GM19452 (cell line): ENCODE measurements around the gene VSTM5.
"Not testable (repeated sequence)": the region's sequence is repeated elsewhere in the genome, so short reads cannot be mapped to it uniquely, and the experiment has no call there.

Experiments used
- ATAC-seq: cut with Tn5 transposase; IDR thresholded peaks from one replicate; pipeline ENCODE4 v1.9.1; 2021; ENCODE audit not compliant: unreplicated experiment

The VSTM5 gene, protein sequence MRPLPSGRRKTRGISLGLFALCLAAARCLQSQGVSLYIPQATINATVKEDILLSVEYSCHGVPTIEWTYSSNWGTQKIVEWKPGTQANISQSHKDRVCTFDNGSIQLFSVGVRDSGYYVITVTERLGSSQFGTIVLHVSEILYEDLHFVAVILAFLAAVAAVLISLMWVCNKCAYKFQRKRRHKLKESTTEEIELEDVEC

DNA sequence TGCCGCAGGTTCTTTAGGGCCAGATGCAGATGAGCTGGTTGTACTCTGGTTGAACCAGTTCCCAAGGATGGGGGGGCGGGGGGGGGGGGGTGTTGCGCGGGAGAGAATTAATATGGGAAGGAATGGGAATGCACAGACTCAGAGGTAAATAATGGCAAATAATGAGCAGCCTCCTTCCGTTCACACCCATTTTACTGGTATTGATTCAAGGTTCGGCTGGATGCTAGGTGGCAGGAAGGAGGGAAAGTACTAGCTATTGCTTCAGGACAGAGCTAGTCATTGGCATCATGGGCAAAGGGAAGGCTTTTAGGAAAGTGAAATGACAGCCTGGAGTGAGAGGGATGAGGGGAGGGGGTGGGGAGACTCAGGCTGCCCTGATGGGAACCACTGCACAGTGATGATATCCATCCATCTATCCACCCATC lies at the start of gene VSTM5:
TSS of gene VSTM5 (minus strand) at position 25 of the 425 bp plus-strand sequence. CDS start 116 bp downstream, outside the sequence.
- no peak for ATAC-seq

DNA sequence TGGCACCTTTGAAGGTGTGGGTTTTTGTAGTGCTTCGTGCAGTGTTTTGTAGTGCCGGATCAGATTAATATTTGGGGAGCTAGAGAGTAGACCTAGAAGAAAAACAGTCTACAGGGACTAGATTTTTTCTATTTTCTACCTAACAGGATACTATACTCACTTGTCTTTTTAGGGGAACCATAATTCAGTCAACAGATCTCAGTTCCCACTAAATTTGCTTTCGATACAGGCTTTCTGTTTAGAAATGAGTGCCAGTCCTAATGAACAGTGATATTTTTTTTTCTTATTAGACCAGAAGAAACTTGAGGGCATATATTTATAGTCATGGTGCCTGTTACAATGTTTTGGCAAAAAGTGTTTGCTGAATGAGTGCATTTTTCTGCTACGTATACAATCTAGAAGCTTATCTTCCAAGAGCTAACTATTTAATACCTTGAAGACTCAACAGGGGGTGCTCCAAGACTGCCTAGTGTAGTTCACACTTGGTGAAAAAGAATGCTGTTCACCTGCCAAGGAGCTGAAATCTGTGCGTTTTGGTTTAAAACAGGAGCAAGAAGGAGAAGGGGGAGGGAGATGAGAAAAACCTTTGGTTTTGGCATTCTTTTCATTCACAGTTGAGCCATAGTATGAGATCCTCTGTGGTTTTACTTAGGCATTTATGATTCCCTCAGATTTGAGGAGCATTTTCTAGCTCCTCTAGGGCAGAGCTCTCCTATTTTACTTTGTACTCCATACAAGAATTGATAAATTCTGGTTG lies 44.9 kb upstream of the VSTM5 start:
- no peak for ATAC-seq

DNA sequence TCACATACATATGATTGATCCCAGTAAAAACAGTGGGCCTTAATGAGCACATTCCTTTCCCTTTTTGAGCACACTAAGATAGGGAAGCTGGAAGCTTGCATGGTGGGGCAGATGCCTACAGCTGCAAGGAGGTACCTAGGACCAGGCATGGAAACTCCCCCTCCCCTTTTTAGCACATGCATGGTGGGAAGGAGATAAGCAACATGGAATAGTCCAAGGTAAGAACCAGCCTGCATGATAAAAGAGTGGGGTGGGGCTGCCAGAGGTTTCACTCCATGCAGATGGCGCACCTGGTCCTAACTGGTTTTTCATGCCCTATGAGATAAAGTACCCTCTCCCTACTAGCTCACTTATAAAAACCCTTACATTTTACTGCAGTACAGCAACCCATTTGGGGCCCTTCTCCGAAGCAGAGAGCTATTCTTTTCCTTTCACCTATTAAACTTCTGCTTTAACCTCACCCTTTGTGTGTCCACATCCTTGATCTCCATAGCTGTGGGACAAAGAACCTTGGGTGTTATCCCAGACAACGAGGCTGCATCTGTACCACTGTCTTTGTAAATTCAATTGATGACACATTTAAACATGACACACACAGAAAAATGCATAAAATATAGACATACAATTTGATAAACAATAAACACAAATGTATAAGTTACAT lies 40.1 kb upstream of the VSTM5 start:
- ATAC-seq: no peak

DNA sequence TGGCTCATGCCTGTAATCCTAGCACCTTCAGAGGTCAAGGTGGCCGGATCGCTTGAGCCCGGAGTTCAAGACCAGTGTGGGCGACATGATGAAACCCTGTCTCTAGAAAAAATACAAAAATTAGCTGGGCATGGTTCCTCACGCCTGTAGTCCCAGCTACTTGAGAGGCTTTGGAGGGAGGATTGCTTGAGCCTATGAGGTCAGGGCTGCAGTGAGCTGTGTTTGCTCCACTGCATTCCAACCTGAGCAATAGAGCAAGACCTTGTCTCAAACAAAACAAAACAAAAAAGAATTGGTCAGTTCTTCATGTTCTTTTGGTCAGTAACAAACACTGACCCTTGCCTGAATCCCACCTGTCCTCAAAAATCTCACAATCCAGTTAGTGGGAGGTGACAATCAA lies 36.7 kb upstream of the VSTM5 start:
- no peak for ATAC-seq

DNA sequence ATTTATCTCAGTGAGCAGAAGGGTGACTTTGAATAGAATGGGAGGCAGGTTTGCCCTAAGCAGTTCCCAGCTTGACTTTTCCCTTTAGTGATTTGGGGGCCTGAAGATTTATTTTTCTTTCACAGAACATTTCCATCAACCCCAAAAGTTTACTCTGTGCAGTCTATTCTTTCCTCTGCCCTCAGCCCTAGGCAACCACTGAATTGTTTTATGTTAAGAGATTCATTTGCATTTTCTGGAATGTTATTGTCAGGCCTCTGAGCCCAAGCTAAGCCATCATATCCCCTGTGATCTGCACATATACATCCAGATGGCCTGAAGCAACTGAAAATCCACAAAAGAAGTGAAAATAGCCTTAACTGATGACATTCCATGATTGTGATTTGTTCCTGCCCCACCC lies 28.7 kb upstream of the VSTM5 start:
- not testable (repeated sequence) for ATAC-seq

DNA sequence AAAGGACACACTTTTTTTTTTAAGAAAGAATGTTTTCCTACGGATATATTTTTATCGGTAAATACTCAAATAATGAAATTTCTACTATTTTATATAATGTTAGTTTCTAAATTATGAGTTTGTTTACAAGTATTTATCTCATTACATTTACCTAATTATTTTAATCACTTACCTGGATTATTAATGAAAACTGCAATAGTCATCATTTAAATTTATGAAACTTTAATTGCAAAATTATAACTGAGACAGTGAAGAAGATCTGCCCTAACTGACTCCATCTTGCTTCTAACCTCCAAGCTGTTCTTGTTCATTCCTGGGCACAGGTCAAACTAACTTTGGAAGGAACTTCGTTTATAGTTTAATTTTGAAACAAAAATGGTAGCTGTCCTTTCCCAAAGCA lies 25.2 kb upstream of the VSTM5 start:
- ATAC-seq: no peak

DNA sequence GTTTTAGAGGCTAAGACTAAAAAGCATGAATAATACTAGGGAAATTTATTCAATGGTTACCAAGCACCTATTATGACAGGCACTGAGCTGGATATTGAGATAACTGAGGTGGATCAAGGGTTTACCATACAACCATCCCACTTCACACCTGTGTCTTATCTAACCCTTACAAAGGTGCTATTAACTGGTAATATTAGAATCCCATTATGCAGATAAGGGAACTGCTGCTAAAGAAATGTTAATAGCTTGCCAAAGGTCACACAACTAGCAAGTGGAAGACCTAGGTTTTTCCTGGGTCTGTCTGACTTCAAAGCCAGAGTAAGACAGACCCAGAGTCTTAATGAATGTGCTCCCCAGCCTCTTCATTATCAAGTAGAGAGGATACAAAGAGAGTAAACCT lies 21.1 kb upstream of the VSTM5 start:
- ATAC-seq: no peak

DNA sequence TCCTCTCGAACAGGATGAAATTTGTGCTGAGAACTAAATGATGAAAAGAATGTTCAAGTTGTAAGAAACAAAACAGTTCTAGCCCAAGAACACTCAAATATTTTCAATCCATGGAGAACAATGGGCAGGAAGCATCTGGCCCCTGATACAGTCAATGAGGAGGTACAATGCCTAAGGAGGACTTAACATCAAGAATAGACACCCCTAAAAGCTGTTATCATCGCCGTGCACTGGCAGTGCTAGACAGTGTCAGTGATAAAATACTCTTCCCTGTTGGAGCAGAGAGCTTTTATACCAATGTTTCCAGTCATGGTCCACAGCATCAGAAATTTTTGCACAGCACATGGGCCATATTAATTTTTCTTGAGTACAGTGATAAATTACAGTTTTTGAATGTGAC lies 20.2 kb upstream of the VSTM5 start:
- no peak for ATAC-seq

DNA sequence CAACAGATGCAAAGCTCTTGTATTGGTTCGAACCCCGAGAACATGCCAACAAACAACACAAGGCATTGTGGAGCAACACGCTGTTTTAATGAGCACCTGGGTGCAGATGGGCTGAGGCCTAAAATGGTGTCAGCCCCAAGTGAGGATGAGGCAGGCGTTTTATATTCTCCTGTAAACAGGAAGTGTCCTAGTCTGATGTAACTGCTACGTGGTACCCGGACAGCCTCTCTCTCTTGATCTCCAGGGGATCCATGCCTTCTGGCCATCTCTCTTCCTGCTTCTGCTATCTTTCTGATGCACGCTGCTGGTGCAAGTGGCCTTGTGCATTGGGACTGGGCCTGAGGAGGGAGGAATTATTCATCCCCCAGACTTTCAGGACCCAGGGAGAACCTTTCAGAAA lies 19.4 kb upstream of the VSTM5 start:
- no peak for ATAC-seq

DNA sequence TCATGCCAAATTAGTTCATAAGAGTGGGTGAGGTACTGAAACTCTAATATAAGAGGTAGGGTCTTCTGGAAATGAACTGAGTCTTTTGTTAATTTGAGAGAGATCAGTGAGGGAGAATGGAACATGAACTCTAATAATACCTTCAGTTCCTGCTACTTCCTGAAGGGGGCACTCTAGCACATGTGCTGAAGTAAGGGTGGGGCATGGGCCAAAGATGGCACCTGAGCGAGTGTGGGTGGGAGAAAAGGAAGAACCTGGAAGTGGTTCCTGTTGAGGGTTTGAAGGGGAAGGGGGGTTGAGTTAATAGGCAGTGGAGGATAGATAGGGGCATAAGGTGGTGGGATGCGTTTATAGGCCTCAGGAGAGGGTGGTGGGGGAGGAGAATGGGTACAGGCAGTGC lies 18.0 kb upstream of the VSTM5 start:
- ATAC-seq: not testable (repeated sequence)

DNA sequence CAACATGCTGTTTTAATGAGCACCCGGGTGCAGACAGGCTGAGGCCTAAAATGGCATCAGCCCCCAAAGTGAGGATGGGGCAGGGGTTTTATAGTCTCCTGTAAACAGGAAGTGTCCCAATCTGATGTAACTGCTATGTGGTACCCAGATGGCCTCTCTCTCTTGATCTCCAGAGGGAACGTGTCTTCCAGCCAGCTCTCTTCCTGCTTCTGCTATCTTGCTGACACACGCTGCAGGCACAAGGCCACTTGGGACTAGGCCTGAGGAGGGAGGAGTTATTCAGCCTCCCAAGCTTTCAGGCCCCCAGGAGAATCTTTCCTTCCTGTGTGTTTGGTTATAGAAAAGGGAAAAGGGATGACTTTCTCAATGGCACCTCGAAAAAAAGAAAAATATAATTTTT lies 11.4 kb upstream of the VSTM5 start:
- ATAC-seq: no peak

DNA sequence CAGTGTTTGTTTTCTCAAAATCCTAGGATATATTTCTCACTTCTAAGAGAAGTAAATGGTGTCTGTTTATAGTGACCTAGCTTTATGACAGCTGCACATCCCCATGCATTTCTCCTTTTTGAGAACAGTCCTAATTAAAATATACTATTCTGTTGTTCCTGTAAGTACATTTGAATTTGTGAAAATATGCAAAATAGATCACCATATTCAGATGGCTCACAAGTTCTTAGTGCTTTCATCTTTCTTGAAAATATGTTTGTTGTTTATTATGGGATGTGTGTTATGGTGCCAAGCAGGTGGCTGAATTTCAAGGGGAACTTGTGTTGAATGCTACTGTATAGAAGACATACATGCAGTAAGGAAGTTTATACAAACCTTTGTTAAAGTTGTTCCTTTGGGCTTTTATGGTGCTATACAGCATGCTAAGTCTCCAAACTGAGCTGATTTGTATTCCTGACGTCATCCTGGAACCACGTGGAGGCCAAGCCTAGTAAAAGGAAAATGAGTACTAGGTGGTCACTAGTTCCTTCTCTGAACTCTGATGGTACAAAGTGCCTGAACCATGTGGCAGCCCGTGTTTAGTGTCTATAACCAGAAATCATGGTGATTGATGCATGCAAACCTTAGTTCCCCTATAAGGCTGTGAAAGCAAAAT lies 7.8 kb upstream of the VSTM5 start:
- no peak for ATAC-seq

DNA sequence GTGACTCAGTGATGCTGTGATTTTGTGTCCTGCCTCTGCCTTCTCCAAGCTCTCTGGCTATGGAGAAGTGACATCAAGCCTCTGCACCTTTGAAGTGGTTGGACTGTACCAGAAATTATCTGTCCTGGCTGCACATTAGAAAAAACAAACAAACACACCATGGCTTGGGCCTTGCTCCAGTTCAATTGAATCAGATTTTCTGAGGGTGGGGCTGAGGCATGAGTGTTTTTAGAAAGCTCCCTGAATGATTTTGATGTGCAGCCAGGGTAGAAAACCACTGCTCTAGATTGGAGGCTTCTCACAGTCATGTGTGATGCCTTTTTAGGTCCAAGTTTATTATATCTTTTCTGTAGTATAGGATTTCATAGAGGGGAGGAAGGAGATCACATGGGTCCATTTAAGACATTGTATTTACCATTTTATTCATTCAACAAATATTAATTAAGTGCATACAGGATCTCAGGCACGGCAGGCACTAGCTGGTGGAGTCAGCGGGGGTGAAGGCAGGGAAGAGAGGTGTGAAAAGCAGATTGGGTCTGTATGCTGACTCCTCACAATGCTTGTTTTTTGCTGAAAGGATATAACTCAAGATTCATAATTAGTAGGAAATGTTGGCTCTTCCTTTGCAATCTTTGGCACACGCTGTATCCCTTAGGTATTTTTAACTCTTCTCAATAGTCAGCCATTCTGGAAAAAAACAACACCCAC lies 7.1 kb upstream of the VSTM5 start:
- no peak for ATAC-seq

DNA sequence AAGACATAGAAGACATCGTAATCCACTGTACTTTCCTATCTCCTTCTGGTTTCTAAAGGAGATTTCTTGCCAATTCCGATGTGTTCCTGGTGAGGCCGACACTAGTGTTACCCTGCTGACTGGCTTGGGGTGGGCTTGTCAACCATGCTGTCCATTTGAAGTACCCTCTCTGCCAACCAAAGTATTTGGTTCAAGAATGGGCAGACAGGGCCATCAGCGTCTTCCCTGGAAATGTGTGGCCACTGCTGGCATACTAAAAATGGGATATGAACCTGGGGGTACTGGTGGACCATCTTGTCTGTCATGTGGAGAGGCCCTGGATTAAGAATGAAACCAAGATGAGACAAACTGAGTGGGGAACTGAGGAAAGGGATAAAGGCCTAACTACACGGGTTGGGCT lies 1.8 kb upstream of the VSTM5 start:
- ATAC-seq: no peak

DNA sequence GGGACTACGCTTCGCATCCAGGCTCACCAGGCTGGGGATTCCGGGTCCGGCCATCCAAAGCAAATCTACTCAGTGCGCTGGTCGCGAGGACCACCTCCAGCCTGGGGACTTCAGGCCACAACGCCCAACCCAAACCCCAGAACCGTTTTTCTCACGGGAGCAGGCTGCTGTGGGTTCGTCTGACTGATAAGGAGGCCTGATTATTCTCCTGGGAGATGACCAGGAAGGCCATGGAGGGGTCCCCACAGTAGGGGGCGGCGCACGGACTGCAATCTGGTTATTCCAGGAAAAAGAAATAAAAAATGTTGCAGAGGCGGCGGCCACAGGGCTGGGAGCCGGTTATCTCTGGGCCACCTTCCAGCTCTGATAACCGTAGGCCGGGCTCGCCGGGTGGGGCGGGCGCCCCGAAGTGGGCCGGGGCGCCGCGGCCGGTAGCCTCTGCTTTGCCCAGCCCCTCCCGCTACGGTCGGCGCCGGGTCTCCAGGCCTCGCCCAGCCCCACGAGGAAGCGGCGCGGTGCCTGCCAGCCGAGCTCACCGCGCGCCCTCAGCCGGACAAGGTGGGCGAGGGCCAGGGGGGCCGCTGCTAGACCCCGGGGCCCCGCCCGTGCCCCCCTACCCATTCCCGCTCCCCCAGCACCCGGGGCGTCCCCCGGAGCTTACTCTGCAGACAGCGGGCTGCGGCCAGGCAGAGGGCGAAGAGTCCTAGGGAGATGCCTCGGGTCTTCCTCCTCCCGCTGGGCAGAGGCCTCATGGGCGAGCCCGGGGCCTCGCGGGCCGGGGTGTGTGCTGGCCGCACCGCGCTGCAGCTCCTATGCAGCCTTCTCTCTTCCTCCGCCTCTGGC lies 446 bp downstream of the VSTM5 start:
- no peak for ATAC-seq

DNA sequence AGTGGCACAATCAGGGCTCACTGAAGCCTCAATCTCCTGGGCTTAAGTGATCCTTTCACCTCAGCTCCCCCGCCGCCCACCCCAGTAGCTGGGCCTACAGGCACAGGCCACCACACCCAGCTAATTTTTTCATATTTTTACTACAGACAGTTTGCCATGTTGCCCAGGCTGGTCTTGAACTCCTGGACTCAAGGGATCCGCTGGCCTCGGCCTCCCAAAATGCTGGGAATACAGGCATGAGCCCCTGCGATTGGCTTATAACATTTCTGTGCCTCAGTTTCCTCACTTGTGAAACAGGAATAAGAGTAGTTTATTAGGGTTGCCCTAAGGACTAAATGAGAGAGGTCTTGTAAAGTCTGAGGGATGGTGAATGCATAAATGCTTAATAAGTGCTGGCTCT lies 1.2 kb downstream of the VSTM5 start:
- ATAC-seq: no peak

DNA sequence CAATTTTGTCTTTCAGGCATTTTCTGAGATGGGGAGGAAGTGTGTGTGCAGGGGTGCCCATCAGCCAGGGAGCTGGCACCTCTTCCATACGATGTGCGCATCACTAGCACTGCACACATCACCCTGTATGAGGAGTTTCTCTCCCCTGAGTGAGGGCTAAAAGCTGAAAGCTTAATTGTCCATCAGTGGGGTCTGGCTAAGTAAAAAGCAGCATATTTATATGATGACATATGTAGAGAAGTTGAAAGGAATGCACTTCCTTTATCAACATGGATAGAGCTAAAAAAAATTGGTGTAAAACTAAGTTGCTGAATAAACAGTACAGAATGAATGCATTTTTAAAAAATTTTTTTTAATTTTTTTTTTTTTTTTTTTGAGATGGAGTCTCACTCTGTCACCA lies 4.0 kb downstream of the VSTM5 start:
- ATAC-seq: no peak

DNA sequence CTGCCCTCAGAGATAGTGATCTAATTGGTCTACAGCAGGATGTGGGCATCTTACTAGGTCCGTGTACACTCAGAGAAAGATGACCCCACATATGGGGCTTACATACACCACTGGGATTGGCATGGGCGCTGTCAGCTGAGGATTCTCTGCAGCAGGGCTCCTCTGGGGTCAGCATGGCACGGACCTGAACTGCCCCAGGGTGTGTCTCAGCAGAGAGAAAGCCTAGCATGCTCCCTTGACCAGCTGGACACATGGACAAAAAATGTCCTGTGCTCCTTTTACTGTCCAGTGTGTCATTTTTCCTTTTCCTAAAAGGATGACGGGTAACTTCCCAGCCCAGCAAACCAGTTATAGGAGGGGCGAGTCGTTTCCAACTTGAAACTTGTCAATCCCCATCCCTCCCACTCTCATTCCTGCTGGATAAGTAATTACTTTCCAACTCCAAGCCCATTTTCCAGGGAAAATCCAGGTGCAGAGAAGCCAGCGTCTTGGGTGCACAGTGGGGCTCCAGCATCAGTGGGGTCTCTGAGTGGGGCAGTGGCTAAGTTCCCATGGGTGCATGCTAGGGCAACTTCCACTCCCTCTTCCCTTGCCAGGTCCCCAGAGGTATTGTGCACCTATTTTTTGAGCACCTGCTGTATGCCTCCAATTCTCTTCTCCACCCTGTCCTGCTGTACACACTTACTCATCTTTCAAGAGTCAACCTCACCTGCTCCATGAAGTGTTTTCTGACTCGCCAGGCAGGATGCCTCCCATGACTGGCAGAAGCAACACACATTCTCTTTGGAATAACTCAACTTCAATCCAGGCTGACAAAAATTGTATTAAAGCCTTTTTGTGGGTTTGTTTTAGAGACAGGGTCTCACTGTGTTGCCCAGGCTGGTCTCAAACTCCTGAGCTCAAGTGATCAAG lies 5.0 kb downstream of the VSTM5 start:
- ATAC-seq: no peak

DNA sequence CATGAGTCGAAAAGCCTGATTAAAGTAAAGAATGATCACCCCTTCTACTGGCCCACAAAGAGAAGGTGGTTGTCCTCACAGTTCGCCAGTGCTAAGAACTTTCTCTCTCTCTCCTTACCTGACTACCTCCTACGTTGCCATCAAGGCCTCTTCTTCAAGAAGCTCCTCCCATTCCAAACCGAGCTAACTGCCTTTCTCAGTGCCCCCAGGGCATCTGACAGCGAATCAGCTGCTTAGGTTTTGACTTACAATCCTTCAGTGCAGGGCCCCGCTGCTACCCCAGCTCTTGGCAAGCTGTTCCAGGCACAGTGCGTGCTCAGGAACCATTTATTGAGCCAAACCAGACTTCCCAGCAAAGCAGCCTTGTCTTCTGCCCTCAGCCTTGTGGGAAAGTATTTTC lies 5.8 kb downstream of the VSTM5 start:
- no peak for ATAC-seq
